SK-N-SH (cell line): ENCODE measurements around the gene CBLB. TPM values are rescaled to one million over a fixed set of nuclear protein-coding genes. Genes with fewer than 3 reads are reported as not detected.

ENCODE experiments used
- CTCF ChIA-PET: fragments of 300-600, 350-600 bp; formaldehyde crosslinking; extraction: SDS; loops from one replicate; lab custom pipeline; 2021; lab: Yijun Ruan, JAX
- POLR2A ChIA-PET: fragments of 350-600 bp; sonication (Branson Sonifier 250); formaldehyde crosslinking; extraction: SDS; loops from one replicate; lab custom pipeline; 2020; ENCODE audit warnings: antibody characterized with exemption, inconsistent platforms; lab: Yijun Ruan, JAX
- DNase-seq: peaks from one replicate; pipeline ENCODE4 v3.0.0; 2012
- H2AFZ ChIP-seq: fragments of 200-600 bp; sonication (generic); 2 replicates; pipeline ENCODE4 v1.8.1; 2016; ENCODE audit warnings: antibody characterized with exemption, mild to moderate bottlenecking, low read depth
- H3F3A ChIP-seq: fragments of 200-600 bp; sonication (generic); replicated peaks from 2 replicates; pipeline ENCODE3; 2016; ENCODE audit warnings: antibody characterized with exemption, mild to moderate bottlenecking; ENCODE audit not compliant: insufficient read depth
- H3K27ac ChIP-seq, 2 experiments: fragments of 200-500 bp in 1 of 2; fragments of 200-600 bp in 1 of 2; sonication (Bioruptor generic) in 1 of 2; sonication (generic), shearing (Covaris generic) in 1 of 2; 2 replicates each; pipeline versions ENCODE4 v1.5.1 to v1.6.1; 2014 to 2016; ENCODE audit warnings: low read depth in 2 of 2, inconsistent platforms in 1 of 2, low read length in 1 of 2, mild to moderate bottlenecking in 1 of 2, mixed read lengths in 1 of 2
- H3K27me3 ChIP-seq: fragments of 200-600 bp; sonication (generic), shearing (Covaris generic); 2 replicates; pipeline ENCODE4 v1.6.1; 2016; ENCODE audit warnings: mixed run types; ENCODE audit not compliant: insufficient read depth
- H3K36me3 ChIP-seq, 2 experiments: fragments of 200-500 bp in 1 of 2; fragments of 200-600 bp in 1 of 2; sonication (Bioruptor generic) in 1 of 2; sonication (generic) in 1 of 2; replicated peaks in 1 of 2; 2 replicates each; pipeline versions ENCODE3 to v1.5.1; 2014 to 2016; ENCODE audit warnings: low read length in 1 of 2, mild to moderate bottlenecking in 1 of 2; ENCODE audit not compliant: insufficient read depth in 2 of 2, control insufficient read depth in 1 of 2
- H3K4me1 ChIP-seq, 2 experiments: fragments of 200-500 bp in 1 of 2; fragments of 200-600 bp in 1 of 2; sonication (Bioruptor generic) in 1 of 2; sonication (generic), shearing (Covaris generic) in 1 of 2; 2 replicates each; pipeline versions ENCODE4 v1.5.1 to v1.6.1; 2014 to 2016; ENCODE audit warnings: low read depth in 1 of 2, low read length in 1 of 2, mixed run types in 1 of 2; ENCODE audit not compliant: insufficient read depth in 2 of 2, control insufficient read depth in 1 of 2
- H3K4me2 ChIP-seq: fragments of 200-600 bp; sonication (generic), shearing (Covaris generic); 2 replicates; pipeline ENCODE4 v1.6.1; 2017; ENCODE audit warnings: mixed run types
- H3K4me3 ChIP-seq, 2 experiments: fragments of 200-500 bp in 1 of 2; fragments of 200-600 bp in 1 of 2; sonication (Bioruptor generic) in 1 of 2; sonication (generic), shearing (Covaris generic) in 1 of 2; 2 replicates each; pipeline versions ENCODE4 v1.5.1 to v1.8.1; 2014 to 2016; ENCODE audit warnings: low read depth in 2 of 2, inconsistent platforms in 1 of 2, low read length in 1 of 2, mild to moderate bottlenecking in 1 of 2, mixed read lengths in 1 of 2, moderate library complexity in 1 of 2
- H3K79me2 ChIP-seq: fragments of 200-600 bp; sonication (generic); 2 replicates; pipeline ENCODE4 v1.8.1; 2017; ENCODE audit warnings: mild to moderate bottlenecking; ENCODE audit not compliant: insufficient read depth
- H3K9ac ChIP-seq: fragments of 200-600 bp; sonication (generic); 2 replicates; pipeline ENCODE4 v1.6.1; 2017; ENCODE audit warnings: mixed run types
- H3K9me2 ChIP-seq: fragments of 200-600 bp; sonication (generic); 2 replicates; pipeline ENCODE4 v1.6.1; 2017; ENCODE audit warnings: mixed run types
- H3K9me3 ChIP-seq: fragments of 200-600 bp; sonication (generic); 2 replicates; pipeline ENCODE4 v1.6.1; 2017; ENCODE audit warnings: mixed run types, mild to moderate bottlenecking, moderate library complexity
- H4K20me1 ChIP-seq: fragments of 200-600 bp; sonication (generic); 2 replicates; pipeline ENCODE4 v1.6.1; 2017; ENCODE audit warnings: mild to moderate bottlenecking, mixed run types; ENCODE audit not compliant: insufficient read depth
- CHD2 ChIP-seq: fragments of 150-350 bp; IDR thresholded peaks from 2 replicates; pipeline ENCODE4 v1.6.1; 2018; ENCODE audit warnings: low read length; ENCODE audit not compliant: partially characterized antibody
- EZH2phosphoT487 ChIP-seq: fragments of 200-600 bp; sonication (generic); IDR thresholded peaks from 2 replicates; pipeline ENCODE4 v1.6.1; 2017; ENCODE audit warnings: low read depth, mixed run types, mild to moderate bottlenecking, antibody characterized with exemption, moderate library complexity, borderline replicate concordance
- FOSL2 ChIP-seq: IDR thresholded peaks from 2 replicates; pipeline ENCODE4 v1.4.0; 2012; ENCODE audit warnings: low read depth, mild to moderate bottlenecking, moderate library complexity, borderline replicate concordance
- FOXM1 ChIP-seq: IDR thresholded peaks from 2 replicates; pipeline ENCODE4 v1.4.0; 2012; ENCODE audit warnings: low read depth, mild to moderate bottlenecking
- GATA2 ChIP-seq: sonication (generic); formaldehyde crosslinking; IDR thresholded peaks from 2 replicates; pipeline ENCODE4 v1.5.0; 2020; ENCODE audit warnings: mild to moderate bottlenecking, missing genetic modification reagents
- JUND ChIP-seq: IDR thresholded peaks from 2 replicates; pipeline ENCODE4 v1.4.0; 2012
- MEF2A ChIP-seq: IDR thresholded peaks from 2 replicates; pipeline ENCODE4 v1.4.0; 2012; ENCODE audit warnings: low read depth, borderline replicate concordance
- MXI1 ChIP-seq: IDR thresholded peaks from 2 replicates; pipeline ENCODE4 v1.6.1; 2012; ENCODE audit warnings: mild to moderate bottlenecking, low read depth, low read length, improper control_type of control experiment
- NFIC ChIP-seq: IDR thresholded peaks from 2 replicates; pipeline ENCODE4 v1.4.0; 2012; ENCODE audit warnings: borderline replicate concordance
- NRF1 ChIP-seq: IDR thresholded peaks from 2 replicates; pipeline ENCODE4 v1.6.1; 2012; ENCODE audit warnings: low read depth, mild to moderate bottlenecking, low read length
- RCOR1 ChIP-seq: fragments of 150-350 bp; IDR thresholded peaks from 2 replicates; pipeline ENCODE4 v1.6.1; 2017; ENCODE audit warnings: antibody characterized with exemption, low read length
- REST ChIP-seq: IDR thresholded peaks from 2 replicates; pipeline ENCODE4 v1.6.1; 2012; ENCODE audit warnings: mild to moderate bottlenecking, low read depth, low read length, moderate library complexity
- RXRA ChIP-seq: IDR thresholded peaks from 2 replicates; pipeline ENCODE4 v1.4.0; 2012; ENCODE audit warnings: low read depth, mild to moderate bottlenecking, borderline replicate concordance
- SIN3A ChIP-seq: IDR thresholded peaks from 2 replicates; pipeline ENCODE4 v1.6.1; 2012; ENCODE audit warnings: low read depth, mild to moderate bottlenecking, low read length, moderate library complexity, borderline replicate concordance
- TAF1 ChIP-seq: IDR thresholded peaks from 2 replicates; pipeline ENCODE4 v1.6.1; 2012; ENCODE audit warnings: low read depth, mild to moderate bottlenecking, low read length, moderate library complexity, borderline replicate concordance
- TCF12 ChIP-seq: IDR thresholded peaks from 2 replicates; pipeline ENCODE4 v1.4.0; 2012
- TEAD4 ChIP-seq: IDR thresholded peaks from 2 replicates; pipeline ENCODE4 v1.4.0; 2012; ENCODE audit warnings: mild to moderate bottlenecking, borderline replicate concordance; ENCODE audit not compliant: insufficient read depth
- WGBS: methylation state at CpG from one replicate; pipeline ENCODE4 v1.1.6; 2017; ENCODE audit warnings: low lambda C conversion rate; 5-methylcytosine and 5-hydroxymethylcytosine counted together
- polyA plus RNA-seq, 3 experiments: library from polyadenylated mRNA; depleted of rRNA; stranded (reverse); fragments of >200 nt; gene quantifications; 2 replicates each; pipeline ENCODE4 v1.2.3, GENCODE V29; 2012
- TF ChIP-seq, protein P1 (sequence below): fragments of 200-600 bp; sonication (generic); IDR thresholded peaks from 2 replicates; pipeline ENCODE4 v1.6.1; 2017; ENCODE audit warnings: antibody characterized with exemption, mild to moderate bottlenecking, moderate library complexity
- TF ChIP-seq, protein P2 (sequence below): IDR thresholded peaks from 2 replicates; pipeline ENCODE4; 2012
- TF ChIP-seq, protein P3 (sequence below): fragments of 150-350 bp; IDR thresholded peaks from 2 replicates; pipeline ENCODE4 v1.6.1; 2016; ENCODE audit warnings: mild to moderate bottlenecking, low read depth, low read length

The CBLB gene
- polyA plus RNA-seq, 1 of the 3 experiments (the other 2 are of a cell fraction), result 4.4 TPM

- Histone ChIP-seq H3K4me3 (no peak overlapping the region), H3K9me2 (no peaks in the 10 kb centered on the region), H3K9ac (no peak overlapping the region), H3K36me3 (peaks cover 0 to 20% of the 10 kb centered on the region in 2 experiments), H4K20me1 (no peaks in the 10 kb centered on the region), H2AFZ (no peak overlapping the region), H3K4me1 (peaks cover 0 to 29% of the 10 kb centered on the region in 2 experiments; a peak in 2 of 4 replicates), H3K27me3 (no peaks in the 10 kb centered on the region), H3K4me2 (peak overlapping the region; percentile 10; the same call in 1 of the 2 replicates), H3K27ac (peak overlapping the region in 1 of 2 experiments; percentile 72; a peak in 2 of 4 replicates), H3K79me2 (peaks cover 33% of the 10 kb centered on the region), H3K9me3 (no peaks in the 10 kb centered on the region), H3F3A (peaks cover 20% of the 10 kb centered on the region)
- POLR2A ChIA-PET, result no interaction called here
- DNase-seq, result no peak
- 100% methylated on average over 1 of the region's 2 CpGs for WGBS
- no peak for TF ChIP-seq SIN3A
- no peak for TF ChIP-seq CHD2
- TF ChIP-seq NFIC, result no peak
- TF ChIP-seq, protein P1, sequence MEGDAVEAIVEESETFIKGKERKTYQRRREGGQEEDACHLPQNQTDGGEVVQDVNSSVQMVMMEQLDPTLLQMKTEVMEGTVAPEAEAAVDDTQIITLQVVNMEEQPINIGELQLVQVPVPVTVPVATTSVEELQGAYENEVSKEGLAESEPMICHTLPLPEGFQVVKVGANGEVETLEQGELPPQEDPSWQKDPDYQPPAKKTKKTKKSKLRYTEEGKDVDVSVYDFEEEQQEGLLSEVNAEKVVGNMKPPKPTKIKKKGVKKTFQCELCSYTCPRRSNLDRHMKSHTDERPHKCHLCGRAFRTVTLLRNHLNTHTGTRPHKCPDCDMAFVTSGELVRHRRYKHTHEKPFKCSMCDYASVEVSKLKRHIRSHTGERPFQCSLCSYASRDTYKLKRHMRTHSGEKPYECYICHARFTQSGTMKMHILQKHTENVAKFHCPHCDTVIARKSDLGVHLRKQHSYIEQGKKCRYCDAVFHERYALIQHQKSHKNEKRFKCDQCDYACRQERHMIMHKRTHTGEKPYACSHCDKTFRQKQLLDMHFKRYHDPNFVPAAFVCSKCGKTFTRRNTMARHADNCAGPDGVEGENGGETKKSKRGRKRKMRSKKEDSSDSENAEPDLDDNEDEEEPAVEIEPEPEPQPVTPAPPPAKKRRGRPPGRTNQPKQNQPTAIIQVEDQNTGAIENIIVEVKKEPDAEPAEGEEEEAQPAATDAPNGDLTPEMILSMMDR, result no peak
- no peak for TF ChIP-seq EZH2phosphoT487
- TF ChIP-seq MEF2A, result no peak
- TF ChIP-seq RXRA, result no peak
- TF ChIP-seq GATA2 (CRISPR knock-in tag), result no peak
- no peak for TF ChIP-seq TAF1
- no peak for TF ChIP-seq TEAD4
- TF ChIP-seq FOXM1, result no peak
- no peak for TF ChIP-seq MXI1
- TF ChIP-seq RCOR1, result no peak
- CTCF ChIA-PET, result no interaction called here
These were observed 44.7 kb downstream of the CBLB start for GRCh38 chr3:105824129-105824528.

DNA sequence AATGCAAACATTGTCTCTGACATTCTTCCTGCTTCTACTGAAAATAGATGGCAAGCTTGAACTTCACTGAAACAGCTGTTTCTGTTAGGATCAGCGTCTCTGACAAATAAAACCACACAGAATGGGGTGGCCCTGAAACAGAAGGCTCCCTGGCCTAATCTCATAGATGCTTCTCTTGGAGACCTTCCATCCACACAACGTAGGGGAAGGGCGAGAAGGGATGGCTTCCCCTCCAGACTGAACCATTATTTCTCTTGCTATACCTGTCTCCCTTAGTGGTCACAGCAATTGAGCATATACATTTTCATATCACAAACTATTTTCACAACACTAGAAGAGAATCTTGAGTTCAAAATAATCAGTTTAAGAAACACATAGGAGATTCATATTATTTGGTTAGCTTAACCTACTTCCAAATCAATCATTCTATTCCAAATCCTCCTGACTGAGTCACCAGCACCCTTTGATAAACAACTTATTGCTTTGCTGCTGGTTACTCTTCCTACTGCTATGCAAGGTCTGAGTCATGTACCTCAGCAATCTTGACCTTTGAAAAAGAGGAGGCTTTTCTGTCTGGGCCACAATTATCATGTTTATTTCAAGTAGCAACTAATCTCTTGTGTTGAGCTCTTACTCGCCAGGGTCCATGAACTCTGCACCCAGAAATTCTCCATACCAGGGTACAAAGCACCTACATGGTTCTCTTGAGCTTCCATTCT lies 45.5 kb downstream of the CBLB start:
- no peaks in the 10 kb centered on the region for H4K20me1 ChIP-seq
- peak overlapping the region in 1 of 2 experiments; percentile 72; a peak in 2 of 4 replicates for H3K27ac ChIP-seq
- H3K9me3 ChIP-seq, result no peaks in the 10 kb centered on the region
- no peak overlapping the region for H2AFZ ChIP-seq
- H3K36me3 ChIP-seq, result peaks cover 0 to 18% of the 10 kb centered on the region in 2 experiments
- peaks cover 0 to 20% of the 10 kb centered on the region in 2 experiments; a peak in 2 of 4 replicates for H3K4me1 ChIP-seq
- no peak overlapping the region for H3K4me3 ChIP-seq
- no peak overlapping the region for H3K9ac ChIP-seq
- no peaks in the 10 kb centered on the region for H3K27me3 ChIP-seq
- 82% methylated on average over 4 of the region's 4 CpGs for WGBS
- H3F3A ChIP-seq, result peaks cover 19% of the 10 kb centered on the region
- CTCF ChIA-PET, result no interaction called here
- peak overlapping the region; percentile 10; the same call in 1 of the 2 replicates for H3K4me2 ChIP-seq
- DNase-seq, result no peak
- H3K9me2 ChIP-seq, result no peaks in the 10 kb centered on the region
- peaks cover 34% of the 10 kb centered on the region for H3K79me2 ChIP-seq
- POLR2A ChIA-PET, result no interaction called here
- TF ChIP-seq, protein P2, sequence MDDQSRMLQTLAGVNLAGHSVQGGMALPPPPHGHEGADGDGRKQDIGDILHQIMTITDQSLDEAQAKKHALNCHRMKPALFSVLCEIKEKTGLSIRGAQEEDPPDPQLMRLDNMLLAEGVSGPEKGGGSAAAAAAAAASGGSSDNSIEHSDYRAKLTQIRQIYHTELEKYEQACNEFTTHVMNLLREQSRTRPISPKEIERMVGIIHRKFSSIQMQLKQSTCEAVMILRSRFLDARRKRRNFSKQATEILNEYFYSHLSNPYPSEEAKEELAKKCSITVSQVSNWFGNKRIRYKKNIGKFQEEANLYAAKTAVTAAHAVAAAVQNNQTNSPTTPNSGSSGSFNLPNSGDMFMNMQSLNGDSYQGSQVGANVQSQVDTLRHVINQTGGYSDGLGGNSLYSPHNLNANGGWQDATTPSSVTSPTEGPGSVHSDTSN, result peak; percentile 77
- TF ChIP-seq FOSL2 (peak; percentile 92), REST (no peak), RXRA (peak; percentile 57; the same call in 1 of the 2 replicates), NRF1 (no peak), TAF1 (no peak), JUND (peak; percentile 77), TCF12 (peak; percentile 58)
- TF ChIP-seq, protein P3, sequence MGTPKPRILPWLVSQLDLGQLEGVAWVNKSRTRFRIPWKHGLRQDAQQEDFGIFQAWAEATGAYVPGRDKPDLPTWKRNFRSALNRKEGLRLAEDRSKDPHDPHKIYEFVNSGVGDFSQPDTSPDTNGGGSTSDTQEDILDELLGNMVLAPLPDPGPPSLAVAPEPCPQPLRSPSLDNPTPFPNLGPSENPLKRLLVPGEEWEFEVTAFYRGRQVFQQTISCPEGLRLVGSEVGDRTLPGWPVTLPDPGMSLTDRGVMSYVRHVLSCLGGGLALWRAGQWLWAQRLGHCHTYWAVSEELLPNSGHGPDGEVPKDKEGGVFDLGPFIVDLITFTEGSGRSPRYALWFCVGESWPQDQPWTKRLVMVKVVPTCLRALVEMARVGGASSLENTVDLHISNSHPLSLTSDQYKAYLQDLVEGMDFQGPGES, result no peak
